ENCODE measurements around the gene ZNF692. TPM values are rescaled to one million over a fixed set of nuclear protein-coding genes. Genes with fewer than 3 reads are reported as not detected.

ZNF692 gene
- total and polyA plus RNA-seq, 4 donors, result 10.3 to 176 (median 31.0) TPM

GRCh38 chr1:248825909-248826760, 32.8 kb downstream of the ZNF692 start, which contains the start of gene SH3BP5L:
Gene SH3BP5L, minus strand, starts transcription at chr1:248825915. Its CDS starts 980 bp downstream, at chr1:248824935.
- Histone ChIP-seq H3K36me3 (ENCODE audit: control insufficient read depth in 1 of 2, insufficient read depth in 2 of 2, low read length in 1 of 2) (no peaks in the 10 kb centered on the region), H3K4me1 (ENCODE audit: control insufficient read depth in 1 of 2, insufficient read depth in 2 of 2, low read length in 2 of 2) (peaks cover 6 to 7% of the 10 kb centered on the region in 2 donors), H3K9me3 (ENCODE audit: control insufficient read depth, low read length) (no peaks in the 10 kb centered on the region), H3K4me3 (ENCODE audit: low read length in 2 of 2) (peak within 1 kb of the TSS; percentile 71 to 93), H3K27ac (ENCODE audit: low read depth in 1 of 2, low read length in 2 of 2) (peak within 1 kb of the TSS; percentile 34 to 92), H3K27me3 (ENCODE audit: control insufficient read depth in 1 of 2, insufficient read depth in 2 of 2, low read length in 1 of 2) (no peaks in the 10 kb centered on the region)
- ATAC-seq (ENCODE audit: low FRiP score) (peak; percentile 97), DNase-seq (peak; percentile 95 to 97)
- intact Hi-C loops (cut with DNase I), result loop anchor here in 1 of 2 donors (1.0 kb wide), 1 partner anchor 12 kb away; the partner anchor contains the start of gene ZNF672
- WGBS, 2 donors, result 0 to 1% methylated on average over 56 of the region's 56 CpGs

- 1% methylated on average over 18 of the region's 18 CpGs for WGBS, 2 donors
- H3K4me3 ChIP-seq (ENCODE audit: low read length in 2 of 2), result peak overlapping the region; percentile 71 to 93
- H3K4me1 ChIP-seq (ENCODE audit: control insufficient read depth in 1 of 2, insufficient read depth in 2 of 2, low read length in 2 of 2), result peaks cover 7 to 8% of the 10 kb centered on the region in 2 donors
- H3K27me3 ChIP-seq (ENCODE audit: control insufficient read depth in 1 of 2, insufficient read depth in 2 of 2, low read length in 1 of 2), result no peaks in the 10 kb centered on the region
- no peaks in the 10 kb centered on the region for H3K36me3 ChIP-seq (ENCODE audit: control insufficient read depth in 1 of 2, insufficient read depth in 2 of 2, low read length in 1 of 2)
- DNase-seq (no peak), ATAC-seq (ENCODE audit: low FRiP score) (peak; percentile 13)
- intact Hi-C loops (cut with DNase I), result no loop called here
- peak overlapping the region in 1 of 2 donors; percentile 61 for H3K27ac ChIP-seq (ENCODE audit: low read depth in 1 of 2, low read length in 2 of 2)
- no peaks in the 10 kb centered on the region for H3K9me3 ChIP-seq (ENCODE audit: control insufficient read depth, low read length)
Measured at GRCh38 chr1:248825573-248825908, 33.3 kb downstream of the ZNF692 start.

- peak overlapping the region in 1 of 2 donors; percentile 4 for H3K27ac ChIP-seq (ENCODE audit: low read depth in 1 of 2, low read length in 2 of 2)
- ATAC-seq (ENCODE audit: low FRiP score), result no peak
- peak overlapping the region; percentile 71 to 93 for H3K4me3 ChIP-seq (ENCODE audit: low read length in 2 of 2)
- WGBS, 2 donors, result 25 to 35% methylated on average over 10 of the region's 10 CpGs
- no peaks in the 10 kb centered on the region for H3K36me3 ChIP-seq (ENCODE audit: control insufficient read depth in 1 of 2, insufficient read depth in 2 of 2, low read length in 1 of 2)
- no peak for DNase-seq
- intact Hi-C loops (cut with DNase I), result no loop called here
- H3K4me1 ChIP-seq (ENCODE audit: control insufficient read depth in 1 of 2, insufficient read depth in 2 of 2, low read length in 2 of 2), result peaks cover 7 to 8% of the 10 kb centered on the region in 2 donors
- H3K27me3 ChIP-seq (ENCODE audit: control insufficient read depth in 1 of 2, insufficient read depth in 2 of 2, low read length in 1 of 2), result no peaks in the 10 kb centered on the region
- H3K9me3 ChIP-seq (ENCODE audit: control insufficient read depth, low read length), result no peaks in the 10 kb centered on the region
Measured at GRCh38 chr1:248825136-248825535, 33.7 kb downstream of the ZNF692 start.

GRCh38 chr1:248824701-248825100, 34.2 kb downstream of the ZNF692 start:
- ATAC-seq (ENCODE audit: low FRiP score), result no peak
- Histone ChIP-seq H3K9me3 (ENCODE audit: control insufficient read depth, low read length) (no peaks in the 10 kb centered on the region), H3K4me1 (ENCODE audit: control insufficient read depth in 1 of 2, insufficient read depth in 2 of 2, low read length in 2 of 2) (peaks cover 7 to 8% of the 10 kb centered on the region in 2 donors), H3K36me3 (ENCODE audit: control insufficient read depth in 1 of 2, insufficient read depth in 2 of 2, low read length in 1 of 2) (no peaks in the 10 kb centered on the region), H3K27ac (ENCODE audit: low read depth in 1 of 2, low read length in 2 of 2) (peak overlapping the region in 1 of 2 donors; percentile 4), H3K27me3 (ENCODE audit: control insufficient read depth in 1 of 2, insufficient read depth in 2 of 2, low read length in 1 of 2) (no peaks in the 10 kb centered on the region), H3K4me3 (ENCODE audit: low read length in 2 of 2) (no peak overlapping the region)
- intact Hi-C loops (cut with DNase I), result no loop called here
- peak in 1 of 2 donors; percentile 33 for DNase-seq
- WGBS, 2 donors, result 93 to 95% methylated on average over 3 of the region's 3 CpGs

- H3K4me1 ChIP-seq (ENCODE audit: control insufficient read depth in 1 of 2, insufficient read depth in 2 of 2, low read length in 2 of 2), result peaks cover 7 to 8% of the 10 kb centered on the region in 2 donors
- no peaks in the 10 kb centered on the region for H3K27me3 ChIP-seq (ENCODE audit: control insufficient read depth in 1 of 2, insufficient read depth in 2 of 2, low read length in 1 of 2)
- intact Hi-C loops (cut with DNase I), result no loop called here
- H3K36me3 ChIP-seq (ENCODE audit: control insufficient read depth in 1 of 2, insufficient read depth in 2 of 2, low read length in 1 of 2), result no peaks in the 10 kb centered on the region
- H3K27ac ChIP-seq (ENCODE audit: low read depth in 1 of 2, low read length in 2 of 2), result no peak overlapping the region
- ATAC-seq (ENCODE audit: low FRiP score), result no peak
- no peak for DNase-seq
- H3K4me3 ChIP-seq (ENCODE audit: low read length in 2 of 2), result no peak overlapping the region
- 96 to 100% methylated on average over 1 of the region's 1 CpG for WGBS, 2 donors
- H3K9me3 ChIP-seq (ENCODE audit: control insufficient read depth, low read length), result no peaks in the 10 kb centered on the region
Measured at GRCh38 chr1:248824301-248824700, 34.6 kb downstream of the ZNF692 start.

- Histone ChIP-seq H3K27ac (ENCODE audit: low read depth in 1 of 2, low read length in 2 of 2) (no peak overlapping the region), H3K4me3 (ENCODE audit: low read length in 2 of 2) (no peak overlapping the region), H3K4me1 (ENCODE audit: control insufficient read depth in 1 of 2, insufficient read depth in 2 of 2, low read length in 2 of 2) (peaks cover 7 to 8% of the 10 kb centered on the region in 2 donors), H3K27me3 (ENCODE audit: control insufficient read depth in 1 of 2, insufficient read depth in 2 of 2, low read length in 1 of 2) (no peaks in the 10 kb centered on the region), H3K9me3 (ENCODE audit: control insufficient read depth, low read length) (no peaks in the 10 kb centered on the region), H3K36me3 (ENCODE audit: control insufficient read depth in 1 of 2, insufficient read depth in 2 of 2, low read length in 1 of 2) (no peaks in the 10 kb centered on the region)
- 74 to 83% methylated on average over 2 of the region's 2 CpGs for WGBS, 2 donors
- ATAC-seq (ENCODE audit: low FRiP score) (no peak), DNase-seq (no peak)
- intact Hi-C loops (cut with DNase I), result no loop called here
Measured at GRCh38 chr1:248823517-248824001, 35.3 kb downstream of the ZNF692 start.

GRCh38 chr1:248822148-248823032, 36.5 kb downstream of the ZNF692 start:
- Histone ChIP-seq H3K4me1 (ENCODE audit: control insufficient read depth in 1 of 2, insufficient read depth in 2 of 2, low read length in 2 of 2) (peaks cover 7 to 8% of the 10 kb centered on the region in 2 donors), H3K27ac (ENCODE audit: low read depth in 1 of 2, low read length in 2 of 2) (no peak overlapping the region), H3K27me3 (ENCODE audit: control insufficient read depth in 1 of 2, insufficient read depth in 2 of 2, low read length in 1 of 2) (no peaks in the 10 kb centered on the region), H3K4me3 (ENCODE audit: low read length in 2 of 2) (no peak overlapping the region), H3K36me3 (ENCODE audit: control insufficient read depth in 1 of 2, insufficient read depth in 2 of 2, low read length in 1 of 2) (no peaks in the 10 kb centered on the region), H3K9me3 (ENCODE audit: control insufficient read depth, low read length) (no peaks in the 10 kb centered on the region)
- WGBS, 2 donors, result 77 to 82% methylated on average over 14 to 15 of the region's 15 CpGs
- ATAC-seq (ENCODE audit: low FRiP score) (no peak), DNase-seq (no peak)
- intact Hi-C loops (cut with DNase I), result no loop called here

GRCh38 chr1:248821641-248822040, 37.2 kb downstream of the ZNF692 start:
- no peak for DNase-seq
- Histone ChIP-seq H3K36me3 (ENCODE audit: control insufficient read depth in 1 of 2, insufficient read depth in 2 of 2, low read length in 1 of 2) (no peaks in the 10 kb centered on the region), H3K4me1 (ENCODE audit: control insufficient read depth in 1 of 2, insufficient read depth in 2 of 2, low read length in 2 of 2) (peaks cover 7 to 8% of the 10 kb centered on the region in 2 donors), H3K9me3 (ENCODE audit: control insufficient read depth, low read length) (no peaks in the 10 kb centered on the region), H3K27ac (ENCODE audit: low read depth in 1 of 2, low read length in 2 of 2) (no peak overlapping the region), H3K27me3 (ENCODE audit: control insufficient read depth in 1 of 2, insufficient read depth in 2 of 2, low read length in 1 of 2) (no peaks in the 10 kb centered on the region), H3K4me3 (ENCODE audit: low read length in 2 of 2) (no peak overlapping the region)
- WGBS, 2 donors, result 93 to 94% methylated on average over 7 of the region's 7 CpGs
- intact Hi-C loops (cut with DNase I), result no loop called here
- no peak for ATAC-seq (ENCODE audit: low FRiP score)
